Osteoblast (primary cell): ENCODE measurements around the gene HIPK3. TPM values are rescaled to one million over a fixed set of nuclear protein-coding genes. Genes with fewer than 3 reads are reported as not detected.

ENCODE experiments used
- DNase-seq: peaks from one replicate; pipeline ENCODE4 v3.0.0; 2011; ENCODE audit warnings: low spot score, mixed read lengths; ENCODE audit not compliant: insufficient read length; ENCODE audit errors: missing footprints
- H2AFZ ChIP-seq: 2 replicates; pipeline ENCODE4 v1.6.0; 2011; ENCODE audit warnings: mild to moderate bottlenecking, low read length
- H3K27ac ChIP-seq: 2 replicates; pipeline ENCODE4 v1.5.1; 2011; ENCODE audit warnings: mild to moderate bottlenecking, low read depth, low read length, moderate library complexity
- H3K27me3 ChIP-seq: 2 replicates; pipeline ENCODE4 v1.6.0; 2012; ENCODE audit warnings: mild to moderate bottlenecking, control low read depth, inconsistent platforms, low read length, moderate library complexity; ENCODE audit not compliant: insufficient read depth
- H3K36me3 ChIP-seq: 2 replicates; pipeline ENCODE4 v1.5.1; 2011; ENCODE audit warnings: mild to moderate bottlenecking, low read length, control low read depth, moderate library complexity; ENCODE audit not compliant: insufficient read depth
- H3K4me1 ChIP-seq: 2 replicates; pipeline ENCODE4 v1.5.1; 2011; ENCODE audit warnings: mild to moderate bottlenecking, low read length, control low read depth, moderate library complexity; ENCODE audit not compliant: insufficient read depth
- H3K4me2 ChIP-seq: 2 replicates; pipeline ENCODE4 v1.6.0; 2011; ENCODE audit warnings: mild to moderate bottlenecking, low read length; ENCODE audit not compliant: insufficient read depth
- H3K4me3 ChIP-seq: fragments of 200-600 bp; sonication (generic); 3 replicates; pipeline ENCODE4 v1.5.1; 2012; ENCODE audit warnings: mild to moderate bottlenecking, low read length, inconsistent platforms; ENCODE audit not compliant: insufficient read depth
- H3K79me2 ChIP-seq: 2 replicates; pipeline ENCODE4 v1.6.0; 2012; ENCODE audit warnings: mild to moderate bottlenecking, low read length, control low read depth, inconsistent platforms; ENCODE audit not compliant: insufficient read depth
- H3K9me3 ChIP-seq: 2 replicates; pipeline ENCODE4 v1.5.1; 2011; ENCODE audit warnings: low read depth, low read length, control low read depth
- H4K20me1 ChIP-seq: 2 replicates; pipeline ENCODE4 v1.6.0; 2012; ENCODE audit warnings: mild to moderate bottlenecking, low read length, control low read depth; ENCODE audit not compliant: insufficient read depth
- total RNA-seq: library from RNA; depleted of rRNA; stranded (reverse); fragments of >200 nt; gene quantifications from 2 replicates; pipeline ENCODE4 v1.2.3, GENCODE V29; 2012
- TF ChIP-seq, protein P1 (sequence below): IDR thresholded peaks from 2 replicates; pipeline ENCODE4 v1.5.1; 2011; ENCODE audit warnings: mild to moderate bottlenecking, low read depth, low read length, moderate library complexity; ENCODE audit errors: extremely low read depth

The HIPK3 gene
- total RNA-seq, 1 donor, result 195 TPM

DNA sequence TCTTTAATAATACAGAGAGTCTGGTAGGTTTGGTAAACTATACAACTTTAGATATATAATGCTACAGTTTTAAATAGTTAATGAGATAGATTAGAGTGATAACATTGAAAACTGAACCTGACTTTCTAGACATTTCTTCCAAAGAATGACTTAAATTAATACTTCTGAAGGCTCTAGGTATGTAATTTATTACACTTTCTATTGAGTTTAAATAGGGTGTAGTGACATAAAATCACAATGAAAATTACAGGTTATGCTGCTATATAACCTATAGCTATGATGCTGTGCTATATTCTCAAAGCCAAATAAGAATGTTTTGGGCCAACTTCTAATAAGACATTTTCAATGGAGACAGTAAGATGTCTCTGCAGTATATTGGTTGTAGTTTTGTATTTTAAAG lies 7.7 kb downstream of the HIPK3 start:
- Histone ChIP-seq H4K20me1 (peaks cover 88% of the 10 kb centered on the region), H3K79me2 (peaks cover 98% of the 10 kb centered on the region), H3K4me3 (no peak overlapping the region)

DNA sequence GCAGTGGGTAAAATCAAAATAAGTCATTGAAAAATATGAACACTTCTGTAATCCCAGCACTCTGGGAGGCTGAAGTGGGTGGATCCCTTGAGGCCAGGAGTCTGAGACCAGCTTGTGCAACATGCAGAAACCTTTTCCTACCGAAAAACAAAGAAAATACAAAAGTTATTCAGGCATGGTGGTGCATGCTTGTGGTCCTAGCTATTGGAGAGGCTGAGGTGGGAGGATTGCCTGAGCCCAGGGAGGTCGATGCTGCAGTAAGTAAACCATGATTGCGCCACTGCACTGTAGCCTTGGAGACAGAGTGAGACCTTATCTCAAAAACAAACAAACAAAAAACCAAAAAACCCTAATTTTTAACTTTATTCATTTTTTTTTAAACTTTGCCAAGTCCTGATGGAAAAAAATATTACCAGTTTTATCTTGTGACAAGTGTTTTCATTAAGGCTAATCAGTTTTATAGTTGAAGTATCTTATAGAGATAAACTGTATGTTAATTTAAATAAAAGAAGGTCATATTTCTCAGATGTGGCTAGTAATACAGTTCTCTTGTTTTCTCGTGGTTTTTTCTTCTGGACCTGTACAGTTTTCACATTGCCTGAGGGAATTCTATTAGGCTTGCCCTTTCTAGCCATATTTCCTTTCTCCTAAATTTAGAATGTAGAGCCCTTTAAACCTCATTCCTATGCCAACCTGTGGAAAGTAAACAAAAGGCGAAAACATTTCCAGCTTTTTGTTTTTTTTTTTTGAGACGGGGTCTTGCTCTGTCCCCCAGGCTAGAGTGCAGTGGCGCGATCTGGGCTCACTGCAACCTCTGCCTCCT lies 9.4 kb downstream of the HIPK3 start:
- Histone ChIP-seq H3K79me2 (peaks cover 100% of the 10 kb centered on the region), H3K4me2 (no peak overlapping the region), H3K27me3 (no peaks in the 10 kb centered on the region), H4K20me1 (peaks cover 92% of the 10 kb centered on the region), H2AFZ (no peak overlapping the region), H3K4me1 (peaks cover 16% of the 10 kb centered on the region), H3K36me3 (no peaks in the 10 kb centered on the region), H3K4me3 (no peak overlapping the region), H3K27ac (peak overlapping the region; percentile 54), H3K9me3 (no peaks in the 10 kb centered on the region)
- no peak for DNase-seq
- TF ChIP-seq, protein P1, sequence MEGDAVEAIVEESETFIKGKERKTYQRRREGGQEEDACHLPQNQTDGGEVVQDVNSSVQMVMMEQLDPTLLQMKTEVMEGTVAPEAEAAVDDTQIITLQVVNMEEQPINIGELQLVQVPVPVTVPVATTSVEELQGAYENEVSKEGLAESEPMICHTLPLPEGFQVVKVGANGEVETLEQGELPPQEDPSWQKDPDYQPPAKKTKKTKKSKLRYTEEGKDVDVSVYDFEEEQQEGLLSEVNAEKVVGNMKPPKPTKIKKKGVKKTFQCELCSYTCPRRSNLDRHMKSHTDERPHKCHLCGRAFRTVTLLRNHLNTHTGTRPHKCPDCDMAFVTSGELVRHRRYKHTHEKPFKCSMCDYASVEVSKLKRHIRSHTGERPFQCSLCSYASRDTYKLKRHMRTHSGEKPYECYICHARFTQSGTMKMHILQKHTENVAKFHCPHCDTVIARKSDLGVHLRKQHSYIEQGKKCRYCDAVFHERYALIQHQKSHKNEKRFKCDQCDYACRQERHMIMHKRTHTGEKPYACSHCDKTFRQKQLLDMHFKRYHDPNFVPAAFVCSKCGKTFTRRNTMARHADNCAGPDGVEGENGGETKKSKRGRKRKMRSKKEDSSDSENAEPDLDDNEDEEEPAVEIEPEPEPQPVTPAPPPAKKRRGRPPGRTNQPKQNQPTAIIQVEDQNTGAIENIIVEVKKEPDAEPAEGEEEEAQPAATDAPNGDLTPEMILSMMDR, result no peak

More for the DNA sequence above, 7.7 kb downstream of the HIPK3 start:
- no peaks in the 10 kb centered on the region for H3K9me3 ChIP-seq
- no peaks in the 10 kb centered on the region for H3K27me3 ChIP-seq
- DNase-seq, result no peak
- H3K4me1 ChIP-seq, result peaks cover 24% of the 10 kb centered on the region
- no peaks in the 10 kb centered on the region for H3K36me3 ChIP-seq
- H3K4me2 ChIP-seq, result no peak overlapping the region
- TF ChIP-seq, protein P1, result no peak
- no peak overlapping the region for H2AFZ ChIP-seq
- H3K27ac ChIP-seq, result no peak overlapping the region

DNA sequence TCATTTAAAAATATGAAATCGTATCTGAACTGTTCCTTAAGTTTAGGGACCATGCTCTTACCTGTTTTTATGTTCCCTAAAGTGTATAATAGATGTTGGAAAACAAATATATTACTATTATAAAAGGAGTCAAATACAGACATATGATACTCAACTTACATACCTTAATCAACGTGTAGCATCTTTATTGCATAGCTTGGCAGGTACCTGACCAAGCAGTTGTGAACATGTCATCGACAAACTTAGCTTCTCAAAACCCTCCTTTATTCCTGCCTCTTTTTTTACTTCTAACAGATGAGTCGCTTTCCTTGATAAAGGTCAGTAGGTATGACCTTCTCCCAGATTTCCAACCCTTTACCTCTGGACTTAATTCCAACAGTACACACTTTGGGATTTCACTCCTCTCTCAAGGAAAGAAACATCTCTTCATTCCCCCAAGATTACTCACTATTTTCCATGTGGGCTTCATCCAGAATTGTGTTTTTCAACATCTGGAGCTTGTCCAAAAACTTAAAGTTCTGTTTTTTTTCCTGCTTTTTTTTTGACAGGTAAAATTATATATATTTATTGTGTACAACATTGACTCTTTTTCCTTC lies 11.9 kb downstream of the HIPK3 start:
- H3K4me2 ChIP-seq, result no peak overlapping the region
- TF ChIP-seq, protein P1, result no peak
- no peak overlapping the region for H3K27ac ChIP-seq
- peaks cover 8% of the 10 kb centered on the region for H3K4me1 ChIP-seq
- no peaks in the 10 kb centered on the region for H3K36me3 ChIP-seq
- no peaks in the 10 kb centered on the region for H3K9me3 ChIP-seq
- peak; percentile 71 for DNase-seq
- no peak overlapping the region for H2AFZ ChIP-seq
- H3K79me2 ChIP-seq, result peaks cover 99% of the 10 kb centered on the region
- H4K20me1 ChIP-seq, result peaks cover 77% of the 10 kb centered on the region
- no peak overlapping the region for H3K4me3 ChIP-seq
- no peaks in the 10 kb centered on the region for H3K27me3 ChIP-seq

DNA sequence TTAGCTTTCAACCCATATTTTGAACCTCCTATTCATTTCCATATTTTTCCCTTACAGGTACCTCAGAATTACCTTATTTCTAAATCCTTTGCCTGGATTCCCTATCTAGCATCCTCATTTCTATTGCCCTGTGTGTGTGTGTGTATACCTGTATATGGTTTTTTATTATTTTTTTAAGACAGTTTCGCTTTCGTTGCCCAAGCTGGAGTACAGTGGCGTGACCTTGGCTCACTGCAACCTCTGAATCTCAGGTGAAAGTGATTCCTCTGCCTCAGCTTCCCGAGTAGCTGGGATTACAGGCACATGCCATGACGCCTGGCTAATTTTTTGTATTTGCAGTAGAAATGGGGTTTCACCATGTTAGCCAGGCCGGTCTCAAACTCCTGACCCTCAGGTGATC lies 12.6 kb downstream of the HIPK3 start:
- H3K27me3 ChIP-seq, result no peaks in the 10 kb centered on the region
- H3K4me2 ChIP-seq, result no peak overlapping the region
- peaks cover 77% of the 10 kb centered on the region for H4K20me1 ChIP-seq

More for the DNA sequence above, 12.6 kb downstream of the HIPK3 start:
- H3K4me1 ChIP-seq, result peaks cover 8% of the 10 kb centered on the region
- DNase-seq, result no peak
- no peaks in the 10 kb centered on the region for H3K36me3 ChIP-seq
- TF ChIP-seq, protein P1, result no peak
- H3K9me3 ChIP-seq, result no peaks in the 10 kb centered on the region
- H2AFZ ChIP-seq, result no peak overlapping the region
- H3K79me2 ChIP-seq, result peaks cover 99% of the 10 kb centered on the region
- H3K27ac ChIP-seq, result no peak overlapping the region
- H3K4me3 ChIP-seq, result no peak overlapping the region
